ENCODE data around the gene PNMA8C. TPM values are rescaled to one million over a fixed set of nuclear protein-coding genes. Genes with fewer than 3 reads are reported as not detected.

PNMA8C gene
- total RNA-seq, 4 donors from 2014 or later, result 0.30 TPM; not detected in 3

DNA sequence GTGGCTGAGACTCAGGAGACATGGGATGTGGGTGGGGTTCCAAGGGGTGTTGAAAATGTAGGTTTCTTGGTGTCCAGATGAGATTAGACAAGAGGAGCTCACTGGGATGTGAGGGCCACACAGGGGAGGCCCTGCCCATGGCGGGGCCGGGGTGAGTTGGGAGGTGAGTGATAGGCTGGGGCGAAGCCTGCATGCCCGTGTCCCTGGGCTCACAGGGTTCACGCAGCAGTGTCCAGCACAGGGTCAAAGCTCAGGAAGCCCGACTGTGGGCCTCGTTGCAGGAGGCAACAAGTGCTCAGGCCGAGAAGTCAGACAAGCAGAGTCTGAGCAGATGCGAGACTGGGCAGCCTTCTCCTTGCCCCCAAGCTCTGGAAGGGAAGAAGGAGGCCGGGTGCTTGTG is 42.6 kb downstream of the PNMA8C start:
- peaks cover 0 to 10% (median 0%) of the 10 kb centered on the region in 4 donors for H3K4me1 ChIP-seq
- 86 to 91% methylated on average over 10 of the region's 10 CpGs for WGBS, 2 donors
- no peaks in the 10 kb centered on the region for H3K27me3 ChIP-seq
- H3K36me3 ChIP-seq, result peaks cover 10 to 99% (median 35%) of the 10 kb centered on the region in 3 donors
- H3K4me3 ChIP-seq, result no peak overlapping the region
- H3K9me3 ChIP-seq, result no peaks in the 10 kb centered on the region
- TF ChIP-seq EP300 (IDR thresholded peaks at IDR 0.05), result no peak
- no peak for TF ChIP-seq POLR2A (IDR thresholded peaks at IDR 0.05)
- TF ChIP-seq, protein P1, sequence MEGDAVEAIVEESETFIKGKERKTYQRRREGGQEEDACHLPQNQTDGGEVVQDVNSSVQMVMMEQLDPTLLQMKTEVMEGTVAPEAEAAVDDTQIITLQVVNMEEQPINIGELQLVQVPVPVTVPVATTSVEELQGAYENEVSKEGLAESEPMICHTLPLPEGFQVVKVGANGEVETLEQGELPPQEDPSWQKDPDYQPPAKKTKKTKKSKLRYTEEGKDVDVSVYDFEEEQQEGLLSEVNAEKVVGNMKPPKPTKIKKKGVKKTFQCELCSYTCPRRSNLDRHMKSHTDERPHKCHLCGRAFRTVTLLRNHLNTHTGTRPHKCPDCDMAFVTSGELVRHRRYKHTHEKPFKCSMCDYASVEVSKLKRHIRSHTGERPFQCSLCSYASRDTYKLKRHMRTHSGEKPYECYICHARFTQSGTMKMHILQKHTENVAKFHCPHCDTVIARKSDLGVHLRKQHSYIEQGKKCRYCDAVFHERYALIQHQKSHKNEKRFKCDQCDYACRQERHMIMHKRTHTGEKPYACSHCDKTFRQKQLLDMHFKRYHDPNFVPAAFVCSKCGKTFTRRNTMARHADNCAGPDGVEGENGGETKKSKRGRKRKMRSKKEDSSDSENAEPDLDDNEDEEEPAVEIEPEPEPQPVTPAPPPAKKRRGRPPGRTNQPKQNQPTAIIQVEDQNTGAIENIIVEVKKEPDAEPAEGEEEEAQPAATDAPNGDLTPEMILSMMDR (IDR thresholded peaks at IDR 0.05), result no peak
- H3K27ac ChIP-seq, result no peak overlapping the region
- no peak for DNase-seq (ENCODE audit: low spot score in 2 of 2)

DNA sequence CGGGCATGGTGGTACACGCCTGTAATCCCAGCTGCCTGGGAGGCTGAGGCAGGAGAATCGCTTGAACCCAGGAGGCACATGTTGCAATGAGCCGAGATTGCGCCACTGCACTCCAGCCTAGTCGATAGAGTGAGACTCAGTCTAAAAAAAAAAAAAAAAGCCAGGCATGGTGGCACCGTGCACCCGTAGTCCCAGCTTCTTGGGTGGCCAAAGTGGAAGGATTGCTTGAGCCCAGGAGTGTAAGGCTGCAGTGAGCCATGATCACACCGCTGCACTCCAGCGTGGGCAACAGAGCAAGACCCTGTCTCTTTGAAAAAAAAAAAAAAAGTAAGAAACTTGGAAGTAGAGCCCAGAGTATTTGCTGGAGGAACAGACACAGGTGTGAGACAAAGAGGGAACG is 43.1 kb downstream of the PNMA8C start:
- no peaks in the 10 kb centered on the region for H3K9me3 ChIP-seq
- peaks cover 10 to 99% (median 40%) of the 10 kb centered on the region in 3 donors for H3K36me3 ChIP-seq
- peaks cover 0 to 7% (median 0%) of the 10 kb centered on the region in 4 donors for H3K4me1 ChIP-seq
- no peak overlapping the region for H3K27ac ChIP-seq
- H3K27me3 ChIP-seq, result no peaks in the 10 kb centered on the region
- WGBS, 2 donors, result 87 to 94% methylated on average over 11 of the region's 11 CpGs
- TF ChIP-seq, protein P1 (IDR thresholded peaks at IDR 0.05), result no peak
- TF ChIP-seq POLR2A (IDR thresholded peaks at IDR 0.05) (no peak), EP300 (IDR thresholded peaks at IDR 0.05) (no peak)
- DNase-seq (ENCODE audit: low spot score in 2 of 2), result no peak
- no peak overlapping the region for H3K4me3 ChIP-seq

DNA sequence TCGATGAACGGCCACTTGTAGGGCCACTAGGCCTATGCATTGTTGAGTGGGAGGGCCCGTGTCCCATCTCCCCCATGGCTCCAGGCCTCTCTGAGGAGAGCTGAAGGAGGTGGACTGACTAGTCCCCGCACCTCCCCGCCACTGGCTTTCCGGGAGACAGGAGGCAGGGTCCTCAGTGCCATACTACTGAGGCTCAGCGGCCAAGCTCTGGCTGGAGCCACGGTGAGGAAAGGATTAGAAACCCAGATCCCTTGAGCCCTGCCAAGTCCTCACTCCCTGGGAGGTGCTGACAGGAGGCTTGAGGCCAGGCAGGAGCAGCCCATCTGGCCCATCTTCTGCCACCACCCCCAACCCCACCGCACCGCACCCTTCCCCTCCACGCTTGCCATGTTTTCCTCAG is 44.3 kb downstream of the PNMA8C start:
- TF ChIP-seq POLR2A (IDR thresholded peaks at IDR 0.05) (no peak), EP300 (IDR thresholded peaks at IDR 0.05) (no peak)
- TF ChIP-seq, protein P1 (IDR thresholded peaks at IDR 0.05), result no peak
- H3K36me3 ChIP-seq, result peaks cover 4 to 99% (median 43%) of the 10 kb centered on the region in 3 donors
- no peak overlapping the region for H3K4me3 ChIP-seq
- peaks cover 0 to 10% (median under 1%) of the 10 kb centered on the region in 4 donors for H3K4me1 ChIP-seq
- no peak overlapping the region for H3K27ac ChIP-seq
- no peaks in the 10 kb centered on the region for H3K9me3 ChIP-seq
- H3K27me3 ChIP-seq, result no peaks in the 10 kb centered on the region
- DNase-seq (ENCODE audit: low spot score in 2 of 2), result no peak
- 90 to 91% methylated on average over 10 to 11 of the region's 11 CpGs for WGBS, 2 donors

DNA sequence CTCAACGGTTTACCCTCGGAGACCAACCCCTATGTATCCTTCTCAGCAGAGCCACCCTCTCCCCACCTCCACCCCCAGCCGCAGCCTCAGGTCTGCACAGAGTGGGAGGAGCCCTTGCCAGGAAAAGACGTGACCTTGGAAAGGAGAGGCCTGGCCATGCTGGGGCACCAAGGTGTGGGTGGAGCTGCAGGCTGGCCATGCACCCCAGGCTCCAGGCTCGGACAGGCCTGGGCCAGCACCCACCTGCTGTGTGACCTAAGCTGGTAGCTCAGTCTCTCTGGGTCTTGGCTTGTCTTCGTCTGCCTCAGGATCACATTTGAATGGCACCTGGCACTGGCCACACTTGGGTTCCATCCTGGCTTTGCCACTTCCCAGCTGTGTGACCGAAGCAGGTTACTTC is 44.9 kb downstream of the PNMA8C start:
- TF ChIP-seq, protein P1 (IDR thresholded peaks at IDR 0.05), result no peak
- DNase-seq (ENCODE audit: low spot score in 2 of 2), result no peak
- Histone ChIP-seq H3K36me3 (peaks cover 4 to 99% (median 47%) of the 10 kb centered on the region in 3 donors), H3K4me3 (no peak overlapping the region), H3K27ac (no peak overlapping the region), H3K27me3 (no peaks in the 10 kb centered on the region), H3K4me1 (peaks cover 0 to 16% (median 3%) of the 10 kb centered on the region in 4 donors), H3K9me3 (no peaks in the 10 kb centered on the region)
- 86 to 90% methylated on average over 7 of the region's 7 CpGs for WGBS, 2 donors

DNA sequence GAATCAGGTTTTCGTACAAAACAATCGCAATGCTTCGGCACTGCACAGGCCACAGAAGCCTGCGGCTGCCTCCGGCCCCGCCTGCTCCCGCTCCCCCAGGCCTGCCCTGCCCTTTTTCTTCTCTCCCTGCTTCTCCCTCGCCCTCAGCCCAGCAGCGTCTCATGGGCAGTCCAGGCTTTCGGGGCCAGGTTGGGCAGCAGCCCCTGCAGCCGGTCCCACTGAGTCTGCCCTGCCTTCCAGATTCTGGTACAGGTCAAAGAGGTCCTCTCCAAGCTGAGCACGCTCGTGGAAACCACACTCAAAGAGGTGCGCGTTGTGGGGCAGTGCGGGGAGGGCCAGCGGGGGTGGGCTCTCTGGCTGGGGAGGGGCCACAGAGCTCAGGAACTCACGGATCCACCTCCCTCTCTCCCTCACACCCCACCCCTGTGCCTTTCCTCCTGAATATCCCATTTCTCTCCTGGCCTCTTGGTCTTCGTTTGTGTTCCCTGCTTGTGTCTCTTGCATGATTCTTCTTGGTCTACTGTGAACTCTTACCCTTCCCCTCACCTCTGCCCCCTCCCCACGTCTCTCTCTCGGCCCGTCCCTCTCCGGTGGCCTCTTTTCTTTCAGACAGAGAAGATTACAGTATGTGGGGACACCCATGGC is 45.4 kb downstream of the PNMA8C start:
- DNase-seq (ENCODE audit: low spot score in 2 of 2), result no peak
- Histone ChIP-seq H3K9me3 (no peaks in the 10 kb centered on the region), H3K27ac (no peak overlapping the region), H3K4me3 (no peak overlapping the region), H3K36me3 (peaks cover 4 to 95% (median 45%) of the 10 kb centered on the region in 3 donors), H3K4me1 (peaks cover 0 to 21% (median 6%) of the 10 kb centered on the region in 4 donors), H3K27me3 (no peaks in the 10 kb centered on the region)
- TF ChIP-seq, protein P1 (IDR thresholded peaks at IDR 0.05), result no peak
- TF ChIP-seq POLR2A (IDR thresholded peaks at IDR 0.05), result no peak
- TF ChIP-seq EP300 (IDR thresholded peaks at IDR 0.05), result no peak
- WGBS, 2 donors, result 78 to 79% methylated on average over 22 of the region's 23 CpGs
